ENCODE data around the gene CHCHD5. TPM values are rescaled to one million over a fixed set of nuclear protein-coding genes. Genes with fewer than 3 reads are reported as not detected.

CHCHD5 gene
- total and polyA plus RNA-seq, 2 of the 8 experiments (the other 6 are each of a cell fraction or from before 2014, with no cell fraction given) = 27.2 to 71.5 TPM

DNA sequence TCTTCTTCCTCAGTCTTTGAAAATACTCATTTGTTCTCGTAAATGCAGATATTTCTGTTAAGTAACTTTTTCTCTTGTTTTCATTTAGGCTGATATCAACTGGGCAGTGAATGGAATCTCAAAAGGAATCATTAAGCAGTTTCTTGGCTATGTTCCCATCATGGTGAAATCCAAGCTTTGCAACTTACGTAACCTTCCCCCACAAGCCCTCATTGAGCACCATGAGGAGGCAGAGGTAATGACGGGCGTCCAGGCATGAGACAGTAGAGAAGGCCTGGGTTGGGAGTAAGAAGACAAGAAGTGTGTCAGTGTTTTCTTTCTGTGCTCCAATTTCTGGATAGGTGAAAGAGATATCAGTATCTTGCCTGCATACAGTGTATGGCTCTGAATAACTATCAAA is 37.1 kb upstream of the CHCHD5 start (continued):
- TF ChIP-seq CHD7 (IDR thresholded peaks at IDR 0.05; ENCODE audit: insufficient replicate concordance, low read length) = no peak
- TF ChIP-seq POLR2AphosphoS5 (IDR thresholded peaks at IDR 0.05; ENCODE audit: low read depth, low read length) = no peak
- TF ChIP-seq USF2 (IDR thresholded peaks at IDR 0.05; ENCODE audit: low read length) = no peak

Measured in H1 (cell line).